MM.1S (cell line): ENCODE measurements around the gene ABCA3.

ENCODE experiments used
- DNase-seq: peaks from one replicate; pipeline ENCODE4 v3.0.0-alpha.2; 2015
- H2AFZ ChIP-seq: fragments of 300-600 bp; sonication (generic); 2 replicates; pipeline ENCODE4 v1.6.0; 2016; ENCODE audit warnings: antibody characterized with exemption, low read length
- H3F3A ChIP-seq: fragments of 300-600 bp; sonication (generic); 2 replicates; pipeline ENCODE4 v1.6.1; 2016; ENCODE audit warnings: mild to moderate bottlenecking, antibody characterized with exemption, low read length, moderate library complexity, mixed read lengths; ENCODE audit not compliant: insufficient read depth
- H3K27ac ChIP-seq: fragments of 300-600 bp; sonication (generic); 2 replicates; pipeline ENCODE4 v1.5.1; 2016; ENCODE audit warnings: mild to moderate bottlenecking, low read length
- H3K27me3 ChIP-seq: fragments of 300-600 bp; sonication (generic); replicated peaks from 2 replicates; pipeline ENCODE4 v1.6.0; 2016; ENCODE audit warnings: low read length; ENCODE audit not compliant: insufficient read depth
- H3K36me3 ChIP-seq: fragments of 300-600 bp; sonication (generic); replicated peaks from 2 replicates; pipeline ENCODE4 v1.6.1; 2016; ENCODE audit warnings: mild to moderate bottlenecking, low read length, mixed read lengths; ENCODE audit not compliant: insufficient read depth
- H3K4me1 ChIP-seq: fragments of 300-600 bp; sonication (generic); 2 replicates; pipeline ENCODE4 v1.6.1; 2016; ENCODE audit warnings: low read length, mixed read lengths
- H3K4me2 ChIP-seq: fragments of 300-600 bp; sonication (generic); 2 replicates; pipeline ENCODE4 v1.6.0; 2016; ENCODE audit warnings: low read depth, low read length
- H3K4me3 ChIP-seq: fragments of 300-600 bp; sonication (generic); 2 replicates; pipeline ENCODE4 v1.5.1; 2016; ENCODE audit warnings: low read length, mixed read lengths
- H3K79me2 ChIP-seq: fragments of 300-600 bp; sonication (generic); 2 replicates; pipeline ENCODE4 v1.6.1; 2016; ENCODE audit warnings: mixed run types, low read length, mixed read lengths
- H3K9ac ChIP-seq: fragments of 300-600 bp; sonication (generic); 2 replicates; pipeline ENCODE4 v1.6.1; 2016; ENCODE audit warnings: low read length, mixed read lengths
- H3K9me2 ChIP-seq: fragments of 300-600 bp; sonication (generic); replicated peaks from 2 replicates; pipeline ENCODE4 v1.6.1; 2016; ENCODE audit warnings: mild to moderate bottlenecking, low read length, mixed read lengths; ENCODE audit not compliant: insufficient read depth
- H3K9me3 ChIP-seq: fragments of 300-600 bp; sonication (generic); replicated peaks from 2 replicates; pipeline ENCODE4 v1.6.1; 2016; ENCODE audit warnings: mild to moderate bottlenecking, low read length, mixed read lengths; ENCODE audit not compliant: insufficient read depth
- H4K20me1 ChIP-seq: fragments of 300-600 bp; sonication (generic); 2 replicates; pipeline ENCODE4 v1.6.1; 2016; ENCODE audit warnings: mild to moderate bottlenecking, low read length, moderate library complexity, mixed read lengths; ENCODE audit not compliant: insufficient read depth
- CTCF ChIP-seq: fragments of 300-600 bp; sonication (generic); IDR thresholded peaks from 2 replicates; pipeline ENCODE4 v1.5.1; 2016; ENCODE audit warnings: antibody characterized with exemption, low read length, mixed read lengths
- EZH2 ChIP-seq: fragments of 300-600 bp; sonication (generic); optimal IDR thresholded peaks from 2 replicates; pipeline ENCODE3; 2017; ENCODE audit warnings: low read depth, mild to moderate bottlenecking, antibody characterized with exemption, low read length, mixed read lengths
- EZH2phosphoT487 ChIP-seq: fragments of 300-600 bp; sonication (generic); IDR thresholded peaks from 2 replicates; pipeline ENCODE4 v1.6.1; 2018; ENCODE audit warnings: antibody characterized with exemption, low read length

ABCA3 gene

GRCh38 chr16:2328428-2328827, 12.1 kb downstream of the ABCA3 start:
- Histone ChIP-seq H3K27me3 (peaks cover 95% of the 10 kb centered on the region), H3K4me3 (no peak overlapping the region), H3K79me2 (no peaks in the 10 kb centered on the region), H3K4me1 (no peaks in the 10 kb centered on the region), H2AFZ (no peak overlapping the region), H4K20me1 (no peaks in the 10 kb centered on the region), H3K27ac (no peak overlapping the region), H3K36me3 (no peaks in the 10 kb centered on the region), H3F3A (no peaks in the 10 kb centered on the region), H3K9ac (no peak overlapping the region), H3K9me2 (no peaks in the 10 kb centered on the region), H3K9me3 (no peaks in the 10 kb centered on the region), H3K4me2 (no peak overlapping the region)
- no peak for TF ChIP-seq EZH2
- TF ChIP-seq CTCF = no peak
- TF ChIP-seq EZH2phosphoT487 = no peak
- no peak for DNase-seq

- no peak overlapping the region for H3K4me3 ChIP-seq
- H3F3A ChIP-seq = no peaks in the 10 kb centered on the region
- no peaks in the 10 kb centered on the region for H3K4me1 ChIP-seq
- H3K79me2 ChIP-seq = no peaks in the 10 kb centered on the region
- H3K27ac ChIP-seq = no peak overlapping the region
- H3K9me3 ChIP-seq = no peaks in the 10 kb centered on the region
- H3K9me2 ChIP-seq = no peaks in the 10 kb centered on the region
- H3K4me2 ChIP-seq = no peak overlapping the region
- DNase-seq = no peak
- H3K27me3 ChIP-seq = peaks cover 81% of the 10 kb centered on the region
- TF ChIP-seq CTCF (no peak), EZH2phosphoT487 (no peak), EZH2 (no peak)
- H3K9ac ChIP-seq = no peak overlapping the region
- H3K36me3 ChIP-seq = no peaks in the 10 kb centered on the region
- H2AFZ ChIP-seq = no peak overlapping the region
- no peaks in the 10 kb centered on the region for H4K20me1 ChIP-seq
These were observed 14.3 kb downstream of the ABCA3 start for GRCh38 chr16:2326191-2326590.

- Histone ChIP-seq H3K36me3 (no peaks in the 10 kb centered on the region), H3F3A (no peaks in the 10 kb centered on the region)
- TF ChIP-seq CTCF (no peak), EZH2phosphoT487 (no peak), EZH2 (no peak)
These were observed 14.7 kb downstream of the ABCA3 start for GRCh38 chr16:2325791-2326190.

GRCh38 chr16:2325181-2325580, 15.3 kb downstream of the ABCA3 start:
- Histone ChIP-seq H4K20me1 (no peaks in the 10 kb centered on the region), H3K27me3 (peaks cover 79% of the 10 kb centered on the region), H3F3A (no peaks in the 10 kb centered on the region), H3K36me3 (no peaks in the 10 kb centered on the region), H2AFZ (no peak overlapping the region), H3K4me3 (no peak overlapping the region), H3K27ac (no peak overlapping the region), H3K9ac (no peak overlapping the region), H3K79me2 (no peaks in the 10 kb centered on the region), H3K9me2 (no peaks in the 10 kb centered on the region), H3K4me1 (no peaks in the 10 kb centered on the region), H3K4me2 (no peak overlapping the region), H3K9me3 (no peaks in the 10 kb centered on the region)
- no peak for DNase-seq
- no peak for TF ChIP-seq CTCF
- no peak for TF ChIP-seq EZH2
- TF ChIP-seq EZH2phosphoT487 = no peak

More at GRCh38 chr16:2325791-2326190, 14.7 kb downstream of the ABCA3 start:
- no peaks in the 10 kb centered on the region for H3K4me1 ChIP-seq
- no peaks in the 10 kb centered on the region for H3K79me2 ChIP-seq
- no peak for DNase-seq
- H4K20me1 ChIP-seq = no peaks in the 10 kb centered on the region
- no peaks in the 10 kb centered on the region for H3K9me3 ChIP-seq
- H3K27me3 ChIP-seq = peaks cover 81% of the 10 kb centered on the region
- H3K9ac ChIP-seq = no peak overlapping the region
- no peak overlapping the region for H3K4me3 ChIP-seq
- no peaks in the 10 kb centered on the region for H3K9me2 ChIP-seq
- no peak overlapping the region for H3K4me2 ChIP-seq
- H3K27ac ChIP-seq = no peak overlapping the region
- H2AFZ ChIP-seq = no peak overlapping the region
